NCI-H524 (cell line): ENCODE data around the gene RPH3AL.

ENCODE experiments used
- DNase-seq, 2 experiments: peaks; one replicate each; lab custom pipeline; 2025; lab: John Stamatoyannopoulos, UW

Gene RPH3AL, protein sequence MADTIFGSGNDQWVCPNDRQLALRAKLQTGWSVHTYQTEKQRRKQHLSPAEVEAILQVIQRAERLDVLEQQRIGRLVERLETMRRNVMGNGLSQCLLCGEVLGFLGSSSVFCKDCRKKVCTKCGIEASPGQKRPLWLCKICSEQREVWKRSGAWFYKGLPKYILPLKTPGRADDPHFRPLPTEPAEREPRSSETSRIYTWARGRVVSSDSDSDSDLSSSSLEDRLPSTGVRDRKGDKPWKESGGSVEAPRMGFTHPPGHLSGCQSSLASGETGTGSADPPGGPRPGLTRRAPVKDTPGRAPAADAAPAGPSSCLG

DNA sequence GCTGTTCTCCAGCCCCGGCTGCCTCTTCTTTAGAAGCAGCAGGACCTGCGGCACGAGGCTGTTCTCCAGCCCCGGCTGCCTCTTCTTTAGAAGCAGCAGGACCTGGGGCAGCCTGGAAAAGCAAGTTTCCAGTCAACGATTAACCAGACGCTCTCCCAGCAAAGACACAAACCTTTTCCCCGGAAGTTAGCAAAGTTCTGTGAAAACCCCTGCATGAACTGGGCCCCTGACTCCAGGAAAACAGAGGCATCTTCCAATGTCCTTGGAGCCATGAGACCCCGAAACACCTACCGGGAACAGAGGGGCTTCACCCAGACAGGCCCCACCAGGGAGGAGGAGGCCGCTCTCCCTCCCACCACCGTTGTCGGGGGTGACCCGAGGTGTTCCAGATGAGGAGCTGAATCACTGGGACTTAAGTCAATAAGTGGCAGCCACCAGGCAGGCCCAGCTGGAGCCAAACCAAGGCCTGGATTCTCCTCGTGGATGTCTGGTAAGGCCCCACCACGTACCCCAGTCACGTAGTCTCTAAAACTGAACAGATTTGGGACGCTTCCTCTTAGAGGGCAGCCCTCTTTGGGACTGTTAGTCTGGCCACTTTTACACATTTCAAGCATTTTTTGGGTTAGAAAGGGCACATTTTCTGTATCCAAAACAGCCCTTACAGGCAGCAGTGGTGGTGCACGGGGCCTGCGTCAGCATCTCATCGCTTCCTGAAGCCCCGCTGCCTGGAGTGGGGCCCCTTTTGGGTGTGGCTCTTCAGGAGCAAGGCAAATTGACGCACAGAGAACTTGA, at the start of gene RPH3AL:
Gene RPH3AL (minus strand): TSS at position 387 of the 792 bp plus-strand sequence. CDS start 25,264 bp downstream, outside the sequence.
- peak; percentile 69 to 87 for DNase-seq

DNA sequence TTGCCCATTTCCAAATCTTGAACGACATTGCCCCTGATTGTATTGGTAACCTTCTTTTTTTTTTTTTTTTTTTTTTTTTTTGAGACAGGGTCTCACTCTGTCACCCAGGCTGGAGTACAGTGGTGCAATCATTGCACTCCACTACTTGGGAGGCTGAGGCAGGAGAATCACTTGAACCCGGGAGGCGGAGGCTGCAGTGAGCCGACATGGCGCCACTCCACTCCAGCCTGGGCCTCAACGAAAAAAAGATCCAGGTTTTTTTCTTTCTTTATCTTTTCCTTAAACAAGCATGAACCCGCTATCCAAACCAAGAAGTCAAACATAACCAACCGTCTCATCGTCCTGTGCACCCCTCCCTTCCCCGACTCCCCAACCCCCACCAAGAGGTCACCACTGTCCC, 47.6 kb upstream of the RPH3AL start:
- no peak for DNase-seq

DNA sequence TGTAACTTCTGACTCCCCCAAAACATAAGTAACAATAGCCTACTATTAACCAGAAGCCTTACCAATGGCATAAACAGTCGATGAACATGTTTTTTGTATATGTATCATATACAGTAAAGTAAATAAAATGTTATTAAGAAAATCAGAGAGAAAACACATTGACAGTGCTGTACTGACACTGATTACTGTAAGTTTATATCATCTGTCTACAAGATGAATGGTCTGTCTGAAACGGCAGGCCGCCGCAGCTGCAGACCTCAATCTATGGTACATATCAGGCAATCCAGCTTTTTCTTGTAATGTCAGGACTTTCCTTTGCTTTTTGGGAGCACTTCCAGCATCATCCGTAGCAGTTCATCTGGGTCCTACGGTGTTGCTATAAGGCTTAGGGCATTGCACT, 44.2 kb upstream of the RPH3AL start:
- no peak for DNase-seq

DNA sequence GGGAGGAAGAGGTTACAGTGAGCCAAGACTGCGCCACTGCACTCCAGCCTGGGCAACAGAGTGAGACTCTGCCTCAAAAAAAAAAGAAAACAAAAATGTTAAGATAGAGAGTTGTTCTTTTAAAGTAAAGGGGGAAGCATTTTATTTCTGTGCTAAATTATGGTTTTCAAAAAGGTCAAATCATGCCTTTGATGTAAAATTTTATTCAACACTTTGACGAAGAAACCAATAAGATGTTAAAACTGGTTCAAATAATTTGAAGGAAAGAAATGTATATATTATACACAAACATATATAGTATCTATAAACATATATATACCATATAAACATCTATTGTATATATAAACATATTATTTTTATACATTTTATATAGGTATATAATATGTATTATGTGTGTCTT, 43.4 kb upstream of the RPH3AL start:
- no peak for DNase-seq

DNA sequence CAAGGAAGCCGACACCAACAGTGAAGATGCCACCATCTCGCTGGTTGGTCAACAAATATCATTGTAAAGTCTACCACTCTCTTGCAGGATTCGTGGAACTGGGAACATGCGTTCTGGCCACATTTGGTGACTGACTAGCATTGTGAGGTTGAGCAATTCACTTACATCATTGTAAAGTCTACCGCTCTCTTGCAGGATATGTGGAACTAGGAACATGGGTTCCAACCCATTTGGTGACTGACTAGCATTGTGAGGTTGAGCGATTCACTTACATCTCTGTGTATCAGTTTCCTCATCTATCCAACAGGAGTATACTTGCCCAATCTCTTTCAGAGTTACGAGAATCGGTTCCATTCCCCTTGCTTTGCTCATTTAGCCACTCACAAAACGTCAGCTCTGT, 42.6 kb upstream of the RPH3AL start:
- no peak for DNase-seq

DNA sequence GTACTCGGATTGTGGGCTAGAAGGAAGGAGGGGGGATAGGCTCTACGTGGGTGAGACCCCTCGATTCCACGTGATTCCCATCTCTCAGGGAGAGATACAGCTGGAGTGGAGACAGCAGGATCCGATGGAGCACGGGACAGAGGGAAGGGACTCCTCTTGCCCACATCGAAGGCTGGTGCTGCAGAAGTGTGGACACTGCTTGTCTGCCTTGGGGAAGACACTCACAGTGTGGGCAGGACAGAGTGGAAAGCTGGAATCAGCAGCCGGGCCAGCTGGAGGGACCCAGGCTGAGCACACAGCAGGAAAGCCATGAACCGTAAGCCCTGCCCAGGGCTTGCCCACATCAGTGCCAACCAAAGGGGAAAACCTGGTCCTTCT, 42.1 kb upstream of the RPH3AL start:
- DNase-seq = no peak

DNA sequence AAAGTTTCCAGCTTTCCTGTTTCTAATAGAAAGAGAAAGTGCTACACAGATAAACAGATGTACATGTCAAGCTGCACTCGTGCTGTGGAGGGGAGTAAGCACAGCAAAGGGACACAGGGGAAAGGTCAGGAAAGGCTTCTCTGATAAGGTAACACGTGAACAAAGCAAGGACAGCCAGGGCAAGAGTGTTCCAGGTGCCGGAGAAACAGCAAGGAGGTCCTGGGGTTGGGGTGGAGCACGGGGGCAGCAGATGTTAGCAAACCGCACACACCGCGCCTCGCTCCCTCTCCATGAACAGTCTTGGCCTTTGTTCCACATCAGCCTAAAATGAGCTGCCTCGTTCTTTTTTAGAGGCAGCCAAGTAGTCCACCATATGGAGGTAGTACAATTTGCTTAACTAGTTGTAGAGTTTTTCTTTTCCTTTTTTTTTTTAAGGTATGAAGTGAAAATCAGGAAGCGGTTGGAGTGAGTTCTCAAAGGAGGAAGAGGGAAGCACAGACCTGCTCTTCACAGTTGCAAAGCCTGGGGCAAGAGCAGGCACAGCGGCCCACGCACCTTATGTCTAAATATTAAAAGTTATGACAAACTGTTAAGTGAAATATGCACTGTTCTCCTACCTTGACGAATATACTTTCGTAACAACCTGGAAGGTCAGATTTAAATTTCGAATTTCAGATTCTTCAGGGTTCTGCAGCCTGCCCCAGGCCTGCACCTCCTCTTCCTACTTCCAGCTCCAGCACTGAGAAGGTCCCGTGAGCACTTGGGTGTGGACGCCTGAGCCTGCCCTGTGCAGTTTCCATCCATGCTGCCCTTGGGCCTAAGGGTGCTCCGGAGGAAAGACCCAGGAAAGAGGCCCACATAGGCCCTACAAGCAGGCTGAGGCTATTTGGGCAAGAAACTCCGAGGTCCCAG, 41.5 kb upstream of the RPH3AL start:
- peak in 1 of 2 experiments; percentile 6 for DNase-seq

DNA sequence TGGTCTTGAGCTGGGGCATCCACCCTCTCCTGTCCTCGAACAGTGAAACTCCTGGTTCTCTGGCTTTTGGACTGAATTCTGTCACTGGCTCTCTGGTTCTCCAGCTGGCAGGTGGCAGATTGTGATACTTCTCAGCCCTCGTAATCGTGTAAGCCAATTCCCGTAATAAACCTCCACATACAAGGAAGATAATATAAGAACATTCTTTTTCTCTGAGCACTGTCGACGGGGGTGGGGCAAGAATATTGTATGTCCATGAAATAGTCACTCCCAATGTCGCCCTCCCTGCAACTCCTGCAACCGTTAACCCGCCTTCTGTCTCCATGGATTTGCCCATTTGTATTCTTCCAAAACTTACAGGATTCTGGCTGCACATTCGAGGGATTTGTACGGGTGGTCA, 39.2 kb upstream of the RPH3AL start:
- peak in 1 of 2 experiments; percentile 31 for DNase-seq

DNA sequence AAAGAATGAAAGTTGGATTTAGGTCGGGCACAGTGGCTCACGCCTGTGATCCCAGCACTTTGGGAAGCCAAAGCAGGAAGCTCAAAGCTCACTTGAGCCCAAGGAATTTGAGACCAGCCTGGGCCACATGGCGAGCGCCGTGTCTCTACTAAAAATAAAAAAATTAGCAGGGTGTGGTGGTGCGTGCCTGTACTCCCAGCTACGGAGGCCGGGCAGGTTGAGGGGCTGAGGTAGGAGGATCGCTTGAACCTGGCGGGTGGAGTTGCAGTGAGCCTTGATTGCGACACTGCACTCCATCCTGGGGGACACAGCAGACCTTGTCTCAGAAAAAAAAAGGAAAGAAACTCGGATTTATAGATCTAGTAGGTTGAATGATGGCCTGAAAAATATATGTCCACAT, 37.4 kb upstream of the RPH3AL start:
- DNase-seq = no peak

DNA sequence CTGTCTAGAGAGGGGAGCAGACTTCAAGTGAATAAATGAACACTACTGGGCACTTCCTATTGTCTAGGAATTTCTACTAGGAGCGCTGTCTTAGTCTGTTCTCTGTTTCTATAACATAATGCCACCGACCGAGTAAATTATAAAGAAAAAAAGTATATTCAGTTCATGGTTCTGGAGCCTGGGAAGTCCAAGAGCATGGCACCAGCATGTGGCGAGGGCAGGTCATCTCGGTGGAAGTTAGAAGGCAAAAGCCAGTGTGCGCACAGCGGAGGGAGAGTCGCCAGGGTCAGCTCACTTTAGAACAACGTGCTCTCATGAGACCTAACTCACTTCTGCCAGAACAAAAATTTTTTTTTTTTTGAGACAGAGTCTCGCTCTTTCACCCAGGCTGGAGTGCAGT, 35.5 kb upstream of the RPH3AL start:
- no peak for DNase-seq

DNA sequence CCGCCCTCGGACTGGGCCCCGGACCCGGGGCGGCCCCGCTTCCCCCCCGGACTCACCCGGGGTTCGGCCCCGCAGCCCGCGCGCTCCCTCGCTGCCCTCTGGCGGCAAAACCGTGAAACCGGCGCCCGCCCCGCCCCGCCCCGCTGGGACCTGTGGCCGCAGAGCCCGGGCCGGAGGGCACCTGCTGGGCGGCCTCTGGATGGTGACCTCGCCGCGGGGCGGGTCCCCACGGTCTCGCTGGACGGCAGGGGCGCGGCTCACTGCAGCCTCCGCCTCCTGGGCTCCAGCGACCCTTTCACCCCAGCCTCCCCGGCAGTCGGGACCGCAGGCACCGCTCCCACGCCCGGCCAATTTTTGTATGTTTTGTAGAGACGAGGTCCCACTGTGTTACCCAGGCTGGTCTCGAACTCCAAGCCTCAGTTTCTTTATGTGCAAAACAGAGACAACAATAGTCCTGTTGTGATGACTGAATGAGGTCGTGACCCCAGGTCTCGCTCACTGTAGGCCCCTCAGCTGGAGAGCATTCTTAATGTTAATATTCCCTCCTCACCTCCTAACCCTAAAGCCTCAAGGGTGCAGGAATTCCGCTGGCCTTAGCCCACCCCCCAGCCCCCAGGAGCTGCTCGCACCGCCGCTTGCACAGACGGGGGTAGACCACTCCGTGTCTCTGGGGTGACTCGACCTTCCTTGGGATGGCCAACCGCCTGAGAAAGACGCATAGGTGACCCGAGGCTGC, 33.7 kb upstream of the RPH3AL start:
- DNase-seq = peak in 1 of 2 experiments; percentile 31

DNA sequence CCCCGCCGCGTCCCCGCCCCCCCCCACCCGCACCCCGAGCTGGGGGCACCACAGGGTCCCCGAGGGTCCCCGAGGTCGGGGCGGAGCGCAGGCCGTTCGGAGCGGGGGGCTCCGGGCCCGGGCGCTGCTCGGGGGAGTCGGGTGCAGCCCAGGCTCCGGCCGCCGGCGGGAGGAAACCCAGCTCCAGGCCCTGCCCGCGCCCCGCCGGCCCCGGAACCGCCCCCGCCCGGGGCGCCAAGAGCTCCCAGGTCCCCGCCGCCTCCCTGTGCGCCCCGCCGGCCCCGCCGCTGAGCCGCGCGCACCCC, 33.2 kb upstream of the RPH3AL start:
- DNase-seq = no peak

DNA sequence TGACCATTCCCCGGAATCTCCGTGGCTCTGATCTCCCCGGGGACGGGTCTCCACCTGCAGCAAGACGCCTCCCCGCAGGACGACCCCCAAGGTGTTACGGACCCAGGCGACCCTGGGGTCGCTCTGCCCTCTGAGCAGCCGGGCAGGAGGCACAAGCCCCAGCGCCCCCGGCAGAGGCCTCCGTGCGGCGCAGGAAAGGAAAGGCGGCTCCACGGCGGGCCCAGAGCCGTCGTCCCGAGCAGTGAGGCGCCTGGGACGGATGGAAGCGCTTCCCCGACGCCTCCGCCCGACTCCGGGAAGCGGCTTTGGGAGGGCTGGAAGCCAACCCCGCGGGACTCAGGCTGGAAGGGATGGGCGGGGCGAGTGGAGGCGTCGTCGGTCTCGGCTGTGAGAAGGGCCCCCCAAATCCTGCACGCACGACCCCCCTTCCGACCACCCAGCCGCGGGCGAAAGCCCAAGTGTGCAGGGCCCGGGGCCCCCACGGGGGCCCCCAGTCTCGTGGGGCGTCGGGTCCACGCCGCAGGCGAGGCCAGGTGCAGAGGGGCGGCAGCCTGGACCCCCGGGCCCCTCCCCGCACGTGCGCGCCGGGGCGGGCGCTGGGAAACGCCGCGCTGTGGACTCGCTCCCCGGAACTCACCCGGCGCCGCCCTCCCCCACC, 32.7 kb upstream of the RPH3AL start:
- DNase-seq = no peak

DNA sequence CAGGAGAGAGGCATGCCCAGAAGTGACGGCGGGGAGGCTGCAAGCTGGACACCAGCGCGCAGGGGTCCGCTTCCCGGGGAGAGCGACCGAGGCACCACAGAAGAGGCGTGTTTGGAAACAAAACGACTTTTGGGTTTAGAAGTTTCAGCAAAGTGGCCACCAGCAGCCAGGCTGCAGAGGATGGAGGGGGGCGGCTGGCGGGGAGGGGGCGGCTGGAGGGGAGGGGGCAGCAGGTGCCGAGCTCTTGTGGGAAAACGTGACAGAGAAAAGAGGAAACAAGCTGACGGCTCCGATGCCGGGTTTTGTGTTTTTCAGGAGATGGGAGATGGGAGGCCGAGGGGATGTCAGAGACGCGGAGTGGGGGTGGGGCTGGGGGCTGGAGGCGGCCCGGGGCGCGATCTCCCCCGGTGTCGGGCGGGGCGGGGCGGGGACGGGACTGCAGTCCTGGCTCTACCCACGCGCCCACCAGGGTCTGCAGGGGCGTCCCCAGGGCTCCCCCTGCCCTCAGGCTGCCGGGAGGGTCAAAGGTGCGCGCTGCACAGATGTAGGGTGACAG, 32.1 kb upstream of the RPH3AL start:
- no peak for DNase-seq

DNA sequence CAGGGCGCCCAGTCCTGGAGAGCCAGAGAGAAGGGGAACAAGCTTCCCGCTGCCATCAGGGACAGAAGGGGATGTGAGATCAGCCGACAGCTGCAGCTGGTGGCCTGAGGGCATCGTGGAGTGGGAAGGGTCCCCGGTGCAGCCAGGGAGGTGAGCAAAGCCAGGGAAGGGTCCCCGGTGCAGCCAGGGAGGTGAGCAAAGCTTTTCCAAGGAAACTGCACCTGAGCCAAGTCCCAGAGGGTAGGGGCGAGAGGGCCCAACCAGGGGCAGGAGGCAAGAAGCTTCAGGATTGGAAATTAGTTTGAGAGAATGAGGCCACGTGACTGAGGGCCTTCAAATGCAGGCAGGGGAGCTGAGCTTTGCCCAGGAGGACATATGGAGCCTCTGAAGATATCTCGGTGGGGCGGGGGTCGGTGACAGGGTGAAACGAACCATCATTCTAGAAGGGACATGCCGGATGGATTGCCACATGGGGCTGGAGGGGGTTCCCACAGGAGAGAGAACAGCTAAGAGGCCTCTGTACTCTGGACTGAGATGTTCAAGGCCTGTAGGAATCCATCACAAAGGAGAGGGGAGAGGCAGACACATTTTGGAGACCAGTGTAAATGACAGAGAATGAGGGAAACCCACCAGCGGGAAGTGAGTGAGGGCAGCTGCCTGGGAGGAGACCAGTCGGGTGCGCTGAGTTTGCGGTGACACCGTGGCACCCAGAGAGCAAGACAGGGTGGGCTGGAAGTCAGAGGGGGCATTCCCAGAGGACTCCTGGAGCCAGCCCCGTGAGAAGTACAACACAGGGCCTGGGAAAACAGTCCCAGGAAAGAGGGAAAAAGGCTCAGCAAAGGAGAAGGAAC, 31.4 kb upstream of the RPH3AL start:
- DNase-seq = peak in 1 of 2 experiments; percentile 19

DNA sequence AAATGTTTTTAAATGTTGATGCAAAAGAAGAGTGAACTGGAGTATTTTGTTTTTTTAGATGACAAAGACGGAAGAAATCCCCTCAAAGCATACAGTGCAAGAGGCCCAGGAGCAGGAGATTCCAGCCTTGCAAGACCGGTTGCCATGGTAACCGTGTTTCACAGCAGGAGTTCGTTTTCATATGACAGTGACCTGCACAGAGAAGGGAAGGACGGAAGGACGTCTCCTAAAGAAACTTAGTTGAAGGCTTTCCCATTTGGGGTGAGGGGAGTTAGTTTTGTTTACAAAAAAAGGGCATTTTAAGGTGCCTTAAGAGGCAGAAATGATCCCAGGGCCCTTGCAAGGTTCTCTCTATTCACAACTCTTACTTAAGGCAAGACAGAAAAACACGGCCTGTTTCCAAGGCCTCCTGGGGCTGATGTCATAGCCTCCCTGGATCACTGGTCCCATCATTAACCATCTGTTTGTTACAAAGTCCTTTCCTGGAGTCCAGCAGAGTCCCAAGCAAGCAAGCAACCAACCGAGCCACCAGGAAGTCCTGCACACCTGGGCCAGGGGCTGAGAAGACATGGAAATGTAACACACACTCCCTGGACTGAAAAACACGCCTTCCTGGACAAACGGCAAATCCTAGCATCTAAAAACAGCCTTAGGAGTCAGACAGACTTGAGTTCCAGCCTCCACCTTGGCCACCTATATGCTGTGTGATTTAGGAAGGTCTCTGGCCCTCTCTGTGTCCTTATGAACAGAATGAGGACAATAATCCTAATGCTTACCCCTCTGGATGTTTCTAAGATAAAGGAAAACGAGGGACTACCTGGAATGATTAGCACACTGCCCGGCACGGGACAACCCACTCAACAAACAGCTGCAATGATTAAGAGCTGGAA, 30.3 kb upstream of the RPH3AL start:
- peak; percentile 86 to 90 for DNase-seq

DNA sequence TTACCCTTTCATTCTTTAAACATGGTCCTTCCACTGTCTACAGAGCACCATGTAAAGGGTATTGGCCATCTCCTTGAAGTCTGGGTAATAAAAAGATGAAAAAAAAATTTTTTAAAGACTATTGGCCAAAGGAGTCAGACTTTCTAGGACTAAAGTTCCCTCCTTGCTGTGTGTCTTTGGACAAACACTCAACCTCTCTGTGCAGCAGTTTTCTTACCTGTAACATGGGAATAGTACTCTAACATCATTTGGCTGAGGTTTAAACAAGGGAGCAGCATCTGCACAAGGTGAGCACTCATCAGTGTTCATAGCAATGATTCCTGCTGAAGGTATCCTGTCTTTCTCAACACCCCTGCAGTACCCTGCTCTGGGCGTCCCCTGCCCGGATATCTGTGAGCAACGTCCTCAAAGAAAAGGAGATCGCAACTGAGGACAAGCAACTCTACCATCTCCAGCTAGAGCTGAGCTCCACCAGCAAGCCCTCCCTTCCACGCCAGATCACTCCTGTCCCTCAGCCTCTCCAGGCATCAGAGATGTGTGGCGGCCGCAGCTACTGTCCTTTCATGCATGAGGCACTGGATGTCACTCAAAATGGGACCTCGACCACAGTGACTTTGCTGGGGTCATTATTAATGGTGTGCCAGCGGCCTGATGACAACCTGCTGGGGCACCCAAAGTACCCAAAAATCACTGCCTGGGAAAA, 29.5 kb upstream of the RPH3AL start:
- DNase-seq = no peak

DNA sequence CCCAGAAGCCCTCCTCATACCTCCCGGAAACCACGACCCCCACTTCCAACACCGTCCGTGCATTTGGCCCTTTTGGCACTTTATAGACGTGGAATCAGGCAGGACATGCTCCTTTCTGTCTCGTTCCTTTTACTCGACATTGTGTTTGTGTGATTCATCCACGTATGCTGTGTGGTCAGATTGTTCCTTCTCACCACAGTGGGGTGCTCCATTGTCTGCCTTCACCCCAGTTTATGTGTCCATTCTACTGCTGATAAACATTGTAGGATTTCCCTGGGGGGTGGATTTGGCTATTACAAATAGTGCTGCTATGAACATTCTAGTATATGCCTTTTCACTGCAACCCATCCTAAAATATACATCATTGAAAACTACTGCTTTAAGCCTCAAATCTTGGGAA, 28.9 kb upstream of the RPH3AL start:
- DNase-seq = no peak
